Epithelial cell of esophagus (primary cell): Measurements from ENCODE around the gene LGMN.

Experiments
- DNase-seq: peaks from one replicate; pipeline ENCODE4 v3.0.0; 2010; ENCODE audit warnings: low read depth
- H3K4me3 ChIP-seq: 2 replicates; pipeline ENCODE4 v1.5.1; 2011; ENCODE audit warnings: mild to moderate bottlenecking, low read length, control low read depth
- TF ChIP-seq, protein P1 (sequence below): IDR thresholded peaks from 2 replicates; pipeline ENCODE4 v1.5.1; 2011; ENCODE audit warnings: low read depth, mild to moderate bottlenecking, low read length, control low read depth, inconsistent platforms; ENCODE audit not compliant: insufficient read depth; ENCODE audit errors: missing control alignments

The LGMN gene

DNA sequence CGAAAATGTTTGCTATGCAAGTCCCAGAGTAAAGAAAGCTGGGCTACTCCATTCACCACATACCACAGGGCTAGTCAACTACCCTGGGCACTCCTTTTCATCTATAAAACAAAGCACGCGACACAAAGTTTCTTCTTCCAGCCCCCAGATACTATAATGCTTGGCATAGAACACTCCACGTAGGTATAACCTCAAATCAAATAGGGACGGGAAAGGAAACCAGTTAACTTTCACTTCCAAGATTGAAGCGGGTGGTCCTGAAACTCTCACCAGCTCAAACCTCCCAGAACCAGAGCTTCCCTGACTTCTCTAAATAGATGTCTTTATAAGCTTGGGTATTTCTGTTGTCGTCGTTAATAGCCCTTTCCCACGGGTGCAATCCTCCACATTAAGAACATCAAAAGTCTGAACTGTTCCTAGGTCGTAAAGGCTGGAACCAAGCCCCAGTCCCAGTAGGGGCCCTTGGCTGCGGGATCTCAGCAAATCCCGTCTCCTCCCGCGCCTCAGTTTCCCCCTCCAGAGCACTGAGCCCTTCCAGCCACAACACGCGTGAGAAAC is 647 bp downstream of the LGMN start:
- H3K4me3 ChIP-seq = peak overlapping the region; percentile 94
- TF ChIP-seq, protein P1, sequence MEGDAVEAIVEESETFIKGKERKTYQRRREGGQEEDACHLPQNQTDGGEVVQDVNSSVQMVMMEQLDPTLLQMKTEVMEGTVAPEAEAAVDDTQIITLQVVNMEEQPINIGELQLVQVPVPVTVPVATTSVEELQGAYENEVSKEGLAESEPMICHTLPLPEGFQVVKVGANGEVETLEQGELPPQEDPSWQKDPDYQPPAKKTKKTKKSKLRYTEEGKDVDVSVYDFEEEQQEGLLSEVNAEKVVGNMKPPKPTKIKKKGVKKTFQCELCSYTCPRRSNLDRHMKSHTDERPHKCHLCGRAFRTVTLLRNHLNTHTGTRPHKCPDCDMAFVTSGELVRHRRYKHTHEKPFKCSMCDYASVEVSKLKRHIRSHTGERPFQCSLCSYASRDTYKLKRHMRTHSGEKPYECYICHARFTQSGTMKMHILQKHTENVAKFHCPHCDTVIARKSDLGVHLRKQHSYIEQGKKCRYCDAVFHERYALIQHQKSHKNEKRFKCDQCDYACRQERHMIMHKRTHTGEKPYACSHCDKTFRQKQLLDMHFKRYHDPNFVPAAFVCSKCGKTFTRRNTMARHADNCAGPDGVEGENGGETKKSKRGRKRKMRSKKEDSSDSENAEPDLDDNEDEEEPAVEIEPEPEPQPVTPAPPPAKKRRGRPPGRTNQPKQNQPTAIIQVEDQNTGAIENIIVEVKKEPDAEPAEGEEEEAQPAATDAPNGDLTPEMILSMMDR = no peak
- no peak for DNase-seq

DNA sequence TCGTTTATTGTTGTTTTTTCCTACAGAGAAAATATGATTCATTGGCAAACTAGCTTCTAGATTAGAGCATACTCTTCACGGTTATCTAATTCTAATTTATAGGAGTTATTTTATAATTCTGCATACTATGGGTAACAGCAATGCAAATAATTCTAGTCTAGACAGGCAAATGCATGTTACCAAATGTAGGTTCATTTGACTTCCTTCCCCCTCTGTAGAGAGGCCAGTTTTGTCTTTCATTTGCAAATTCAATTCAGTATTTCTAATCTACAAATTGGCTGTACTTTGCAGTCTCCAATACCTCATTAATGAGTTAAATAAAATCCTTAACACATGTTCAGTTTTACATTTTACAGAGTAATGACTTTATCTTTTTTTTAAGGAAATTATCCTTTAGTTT is 4.2 kb downstream of the LGMN start:
- TF ChIP-seq, protein P1 = no peak
- no peak overlapping the region for H3K4me3 ChIP-seq
- DNase-seq = no peak

DNA sequence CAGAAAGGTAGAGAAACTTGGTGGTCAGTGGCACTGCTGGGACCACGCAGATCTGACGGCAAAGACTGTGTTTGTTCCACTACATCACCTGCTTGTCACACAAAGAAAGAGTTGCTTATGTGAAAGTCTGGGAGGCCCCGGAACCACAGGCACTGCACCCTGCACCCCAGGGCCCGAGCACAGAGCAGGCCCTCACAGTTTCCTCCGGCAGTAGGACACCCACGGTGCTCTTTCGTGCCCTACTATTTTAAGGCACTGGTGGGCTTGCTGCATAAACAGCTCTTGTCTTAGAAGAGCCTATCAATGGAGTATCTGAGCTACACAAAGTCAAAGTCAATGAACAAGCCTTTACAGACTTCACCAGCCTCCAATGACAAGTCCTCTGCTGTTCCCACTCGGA is 8.0 kb downstream of the LGMN start:
- TF ChIP-seq, protein P1 = no peak
- H3K4me3 ChIP-seq = no peak overlapping the region
- DNase-seq = no peak

DNA sequence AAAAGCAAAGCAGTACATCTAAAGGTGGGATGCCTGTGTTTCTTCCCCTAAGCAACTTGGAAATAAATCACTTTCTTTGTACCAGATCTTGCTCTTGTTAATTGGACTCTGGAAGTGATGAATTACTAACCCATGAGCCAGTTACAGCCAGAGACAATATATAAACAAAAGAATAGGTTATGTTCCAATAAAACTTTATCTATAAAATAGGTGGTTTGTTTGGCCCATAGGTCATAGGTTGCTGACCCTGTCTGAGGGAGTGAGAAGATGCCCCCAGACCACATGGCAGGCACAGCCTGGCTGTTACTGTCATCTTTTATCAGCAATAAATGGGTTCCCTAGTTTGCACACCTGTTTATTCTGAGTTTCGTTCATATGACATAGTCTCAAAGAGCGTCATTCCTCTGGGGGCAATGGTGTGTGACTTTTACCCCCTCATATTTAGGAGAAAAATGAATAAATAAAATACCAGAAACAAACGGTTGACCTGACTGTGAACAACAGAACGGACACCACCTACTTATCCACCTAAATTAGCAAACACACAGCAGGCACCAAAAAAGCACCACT is 10.7 kb downstream of the LGMN start:
- no peak for DNase-seq
- TF ChIP-seq, protein P1 = no peak
- no peak overlapping the region for H3K4me3 ChIP-seq

DNA sequence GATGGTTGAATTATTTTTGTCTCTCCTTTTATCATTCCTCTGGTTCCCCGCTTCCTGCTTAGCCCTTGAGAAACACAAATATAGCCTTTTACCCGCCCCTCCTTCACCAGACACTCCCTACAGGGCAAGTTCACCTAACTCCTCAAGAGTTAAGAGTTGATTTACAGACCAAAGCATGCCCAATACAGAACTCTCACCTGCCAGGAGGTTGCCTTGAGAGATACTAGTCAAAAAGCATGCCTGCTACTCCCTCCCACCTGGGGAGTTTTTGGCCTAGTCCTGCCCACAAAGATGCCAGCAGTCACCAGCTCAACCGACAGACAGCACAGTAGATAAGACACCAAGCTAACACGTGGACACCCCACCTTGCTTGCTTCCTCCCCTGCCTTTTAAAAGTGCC is 11.2 kb downstream of the LGMN start:
- no peak for DNase-seq
- no peak overlapping the region for H3K4me3 ChIP-seq
- TF ChIP-seq, protein P1 = no peak

DNA sequence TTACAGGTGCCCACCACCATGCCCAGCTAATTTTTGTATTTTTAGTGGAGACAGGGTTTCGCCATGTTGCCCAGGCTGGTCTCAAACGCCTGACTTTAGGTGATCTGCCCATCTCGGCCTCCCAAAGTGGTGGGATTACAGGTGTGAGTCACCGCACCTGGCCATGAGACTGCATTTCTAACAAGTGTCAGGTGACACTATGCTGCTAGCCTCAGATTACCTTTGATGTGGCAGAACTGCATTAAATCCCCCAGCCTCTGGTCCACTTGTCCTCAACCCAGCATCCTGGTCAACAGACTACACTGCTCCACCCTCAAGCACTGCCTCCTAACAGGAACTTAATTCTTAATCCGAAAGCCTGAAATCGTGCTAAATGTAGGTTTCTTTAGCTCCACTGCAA is 13.1 kb downstream of the LGMN start:
- DNase-seq = no peak
- H3K4me3 ChIP-seq = no peak overlapping the region
- TF ChIP-seq, protein P1 = no peak

DNA sequence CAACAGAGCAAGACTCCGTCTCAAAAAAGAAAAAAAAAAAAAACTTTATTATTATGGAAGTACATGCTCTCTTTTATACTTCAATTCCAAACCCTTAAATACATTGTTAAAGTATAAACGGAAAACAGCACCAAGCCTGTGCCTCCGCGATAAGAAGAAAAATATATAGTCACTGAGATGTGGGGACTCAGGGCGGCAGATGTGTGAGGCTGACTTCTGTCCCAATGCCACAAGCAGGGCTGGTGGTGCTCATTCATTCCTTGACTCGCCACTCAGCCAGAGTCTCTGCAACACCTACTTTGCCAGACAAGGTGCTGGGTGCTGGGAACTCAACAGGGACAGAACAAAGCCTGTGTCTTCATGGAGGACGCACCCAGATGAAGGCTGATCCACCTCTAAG is 13.8 kb downstream of the LGMN start:
- TF ChIP-seq, protein P1 = no peak
- no peak for DNase-seq
- no peak overlapping the region for H3K4me3 ChIP-seq
